ENCODE results near the gene GBF1. TPM values are rescaled to one million over a fixed set of nuclear protein-coding genes. Genes with fewer than 3 reads are reported as not detected.
"Not testable (repeated sequence)": the region's sequence is repeated elsewhere in the genome, so short reads cannot be mapped to it uniquely, and the experiment has no call there.

Gene GBF1
- total RNA-seq, 1 donor from 2014 or later: 36.3 TPM

DNA sequence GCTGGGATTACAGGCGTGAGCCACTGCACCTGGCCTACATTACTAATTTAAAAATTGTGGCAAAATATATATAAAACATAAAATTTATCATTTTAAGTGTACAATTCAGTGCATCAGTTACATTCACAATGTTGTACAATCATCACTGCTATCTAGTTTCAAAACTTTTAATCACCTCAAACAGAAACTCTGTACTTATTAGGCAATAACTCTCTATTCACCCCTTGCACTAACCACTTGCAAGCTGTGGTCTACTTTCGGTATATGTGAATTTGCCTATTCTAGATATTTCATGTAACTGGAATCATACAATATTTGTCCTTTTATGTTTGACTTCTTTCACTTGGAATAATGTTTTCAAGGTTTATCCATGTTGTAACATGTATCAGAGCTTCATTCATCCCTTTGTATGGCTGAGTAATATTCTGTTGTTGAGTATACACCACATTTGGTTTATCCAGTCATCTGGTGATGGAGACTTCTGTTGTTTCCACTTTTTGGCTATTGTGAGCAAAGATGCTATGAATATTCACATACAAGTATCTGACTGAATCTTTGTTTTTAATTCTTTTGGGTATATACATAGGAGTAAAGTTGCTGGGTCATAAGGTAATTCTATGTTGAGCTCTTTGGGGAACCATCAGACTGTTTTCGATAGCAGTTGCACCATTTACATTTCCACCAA, 33.6 kb upstream of the GBF1 start:
- H3K4me3 ChIP-seq (ENCODE audit: low read depth, low read length): no peak overlapping the region
- DNase-seq (ENCODE audit: low read depth): no peak
- TF ChIP-seq, protein P1, sequence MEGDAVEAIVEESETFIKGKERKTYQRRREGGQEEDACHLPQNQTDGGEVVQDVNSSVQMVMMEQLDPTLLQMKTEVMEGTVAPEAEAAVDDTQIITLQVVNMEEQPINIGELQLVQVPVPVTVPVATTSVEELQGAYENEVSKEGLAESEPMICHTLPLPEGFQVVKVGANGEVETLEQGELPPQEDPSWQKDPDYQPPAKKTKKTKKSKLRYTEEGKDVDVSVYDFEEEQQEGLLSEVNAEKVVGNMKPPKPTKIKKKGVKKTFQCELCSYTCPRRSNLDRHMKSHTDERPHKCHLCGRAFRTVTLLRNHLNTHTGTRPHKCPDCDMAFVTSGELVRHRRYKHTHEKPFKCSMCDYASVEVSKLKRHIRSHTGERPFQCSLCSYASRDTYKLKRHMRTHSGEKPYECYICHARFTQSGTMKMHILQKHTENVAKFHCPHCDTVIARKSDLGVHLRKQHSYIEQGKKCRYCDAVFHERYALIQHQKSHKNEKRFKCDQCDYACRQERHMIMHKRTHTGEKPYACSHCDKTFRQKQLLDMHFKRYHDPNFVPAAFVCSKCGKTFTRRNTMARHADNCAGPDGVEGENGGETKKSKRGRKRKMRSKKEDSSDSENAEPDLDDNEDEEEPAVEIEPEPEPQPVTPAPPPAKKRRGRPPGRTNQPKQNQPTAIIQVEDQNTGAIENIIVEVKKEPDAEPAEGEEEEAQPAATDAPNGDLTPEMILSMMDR (conservative IDR thresholded peaks at IDR 0.05; ENCODE audit: low read depth, low read length): no peak

DNA sequence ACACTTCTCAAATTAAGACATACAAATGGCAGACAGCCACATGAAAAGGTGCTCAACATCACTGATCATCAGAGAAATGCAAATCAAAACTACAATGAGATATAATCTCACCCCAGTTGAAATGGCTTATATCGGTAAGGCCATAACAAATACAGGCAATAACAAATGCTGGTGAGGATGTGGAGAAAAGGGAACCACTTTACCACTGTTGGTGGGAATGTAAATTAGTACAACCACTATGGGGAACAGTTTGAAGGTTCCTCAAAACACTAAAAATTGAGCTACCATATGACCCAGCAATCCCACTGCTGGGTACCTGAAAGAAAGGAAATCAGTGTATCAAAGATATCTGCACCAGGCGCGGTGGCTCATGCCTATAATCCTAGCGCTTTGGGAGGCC, 31.7 kb upstream of the GBF1 start:
- not testable (repeated sequence) for DNase-seq (ENCODE audit: low read depth); H3K4me3 ChIP-seq (ENCODE audit: low read depth, low read length)

DNA sequence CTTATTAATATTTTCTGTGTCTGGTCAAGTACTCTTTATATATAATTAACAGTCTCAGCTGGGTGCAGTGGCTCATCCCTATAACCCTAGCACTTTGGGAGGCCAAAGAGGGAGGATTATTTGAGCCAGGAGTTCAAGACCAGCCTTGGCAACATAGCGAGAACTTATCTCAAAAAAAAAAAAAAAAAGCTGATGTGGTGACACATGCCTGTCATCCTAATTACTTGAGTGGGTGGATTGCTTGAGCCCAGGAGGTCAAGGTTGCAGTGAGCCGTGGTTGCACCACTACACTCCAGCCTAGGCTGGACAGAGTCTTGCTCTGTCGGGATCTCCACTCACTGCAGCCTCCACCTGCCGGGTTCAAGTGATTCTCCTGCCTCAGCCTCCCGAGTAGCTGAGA, 26.0 kb upstream of the GBF1 start:
- DNase-seq (ENCODE audit: low read depth): no peak
- TF ChIP-seq, protein P1 (conservative IDR thresholded peaks at IDR 0.05; ENCODE audit: low read depth, low read length): no peak
- no peak overlapping the region for H3K4me3 ChIP-seq (ENCODE audit: low read depth, low read length)

DNA sequence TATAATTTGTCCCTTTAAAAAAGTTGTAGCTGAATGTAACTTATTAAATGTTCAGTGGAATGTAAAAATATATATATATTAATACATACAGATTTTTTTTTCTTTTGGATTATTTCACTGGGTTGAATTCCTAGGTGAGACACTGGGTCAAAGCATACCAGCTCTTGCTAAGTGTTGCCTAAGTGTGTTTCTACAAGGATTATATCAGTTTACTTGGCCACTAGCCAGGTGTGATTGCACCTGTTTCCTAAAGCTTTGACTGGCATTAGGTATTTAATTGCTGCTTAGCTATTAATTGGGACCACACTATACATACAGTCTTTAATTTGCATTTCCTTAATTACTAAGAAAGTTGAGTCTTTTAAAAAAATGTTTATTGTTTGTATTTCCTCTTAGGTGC, 24.7 kb upstream of the GBF1 start:
- DNase-seq (ENCODE audit: low read depth): no peak
- TF ChIP-seq, protein P1 (conservative IDR thresholded peaks at IDR 0.05; ENCODE audit: low read depth, low read length): no peak

DNA sequence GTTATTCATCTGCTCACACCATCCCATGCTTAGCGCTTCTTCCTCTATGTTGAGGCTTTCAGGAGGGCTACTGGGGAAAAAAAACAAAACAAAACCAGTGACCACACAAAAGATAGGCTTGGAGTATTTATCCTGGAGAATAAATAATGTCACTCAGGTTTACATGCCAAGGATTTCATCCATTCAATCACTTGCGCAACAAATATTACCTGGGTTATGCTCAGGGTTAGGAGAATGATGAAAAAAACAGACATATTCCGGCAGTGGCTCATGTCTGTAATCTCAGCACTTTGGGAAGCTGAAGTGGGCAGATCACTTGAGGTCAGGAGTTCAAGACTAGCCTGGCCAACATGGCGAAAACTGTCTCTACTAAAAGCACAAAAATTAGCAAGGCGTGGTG, 22.5 kb upstream of the GBF1 start:
- no peak for DNase-seq (ENCODE audit: low read depth)
- H3K4me3 ChIP-seq (ENCODE audit: low read depth, low read length): no peak overlapping the region
- TF ChIP-seq, protein P1 (conservative IDR thresholded peaks at IDR 0.05; ENCODE audit: low read depth, low read length): no peak

More for the DNA sequence above, 24.7 kb upstream of the GBF1 start:
- no peak overlapping the region for H3K4me3 ChIP-seq (ENCODE audit: low read depth, low read length)

DNA sequence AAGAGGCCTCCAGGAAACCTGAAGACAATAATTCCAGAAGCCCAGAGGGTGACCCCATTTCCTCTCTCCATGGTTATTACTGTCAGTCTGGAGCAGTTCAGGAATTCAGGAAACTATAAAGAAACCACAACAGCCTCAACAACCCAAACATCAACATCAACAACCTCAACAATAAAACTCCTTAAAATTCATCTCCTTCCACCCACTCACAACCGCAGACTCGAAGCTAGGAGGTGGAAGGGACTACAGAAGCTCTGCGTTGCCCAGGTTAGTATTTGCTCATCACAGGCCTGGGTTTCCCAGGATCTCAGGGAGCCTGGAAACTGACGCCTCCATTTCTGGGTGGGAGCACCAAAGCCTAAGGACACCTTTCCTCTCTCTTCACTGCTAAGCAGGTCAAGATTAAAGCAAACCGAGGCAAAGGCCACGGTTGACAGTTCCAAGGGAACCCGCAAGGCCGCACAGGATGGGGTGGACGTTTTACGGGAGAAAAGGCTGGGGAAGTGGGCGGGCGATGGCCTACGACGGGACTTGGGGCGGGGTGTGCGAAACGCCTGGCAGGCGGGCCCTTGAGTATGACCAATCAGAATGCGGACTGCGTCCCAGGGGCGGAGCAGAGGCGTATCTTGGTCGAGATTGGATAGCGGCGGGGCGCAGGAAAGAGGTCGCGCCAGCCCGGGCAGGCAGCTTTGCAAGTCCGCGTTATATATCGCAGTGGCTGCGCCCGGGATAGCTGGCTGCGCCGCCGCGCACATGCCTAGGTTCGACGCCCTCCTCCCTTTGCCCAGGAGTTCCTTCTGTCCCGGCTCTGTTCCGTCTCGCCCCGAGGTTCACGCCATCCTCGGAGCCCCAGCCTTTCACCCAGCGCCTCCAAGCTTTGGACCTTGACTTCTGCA, 19.4 kb upstream of the GBF1 start, which contains the start of gene ELOVL3:
Gene ELOVL3, plus strand, starts transcription at position 654 of the 896 bp plus-strand sequence. CDS start 250 bp downstream, outside the sequence.
- TF ChIP-seq, protein P1 (conservative IDR thresholded peaks at IDR 0.05; ENCODE audit: low read depth, low read length): no peak
- peak within 1 kb of the TSS; percentile 45 for H3K4me3 ChIP-seq (ENCODE audit: low read depth, low read length)
- peak; percentile 50 for DNase-seq (ENCODE audit: low read depth)

DNA sequence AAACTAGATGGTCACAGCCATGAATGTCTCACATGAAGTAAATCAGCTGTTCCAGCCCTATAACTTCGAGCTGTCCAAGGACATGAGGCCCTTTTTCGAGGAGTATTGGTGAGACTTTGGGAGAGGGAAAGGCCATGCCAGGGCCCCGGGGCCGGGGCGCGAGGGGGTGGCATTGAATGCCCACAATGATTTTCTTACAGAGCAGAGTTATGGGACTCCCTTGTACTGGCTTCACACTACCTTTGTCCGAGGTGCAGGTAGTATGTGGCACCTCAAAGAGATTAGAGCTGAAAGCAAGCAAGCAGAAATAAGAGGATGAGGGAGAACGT, 18.8 kb upstream of the GBF1 start:
- no peak for DNase-seq (ENCODE audit: low read depth)
- TF ChIP-seq, protein P1 (conservative IDR thresholded peaks at IDR 0.05; ENCODE audit: low read depth, low read length): no peak
- H3K4me3 ChIP-seq (ENCODE audit: low read depth, low read length): peak overlapping the region; percentile 45

All from epithelial cell of proximal tubule (primary cell).